Endodermal cell (in vitro differentiated cells): ENCODE results near the gene NCKIPSD. TPM values are rescaled to one million over a fixed set of nuclear protein-coding genes. Genes with fewer than 3 reads are reported as not detected.

Experiments used
- DNase-seq: peaks from one replicate; pipeline ENCODE4 v3.0.0-alpha.2; 2017
- H3K27ac ChIP-seq: 2 replicates; pipeline ENCODE4 v1.5.1; 2013; ENCODE audit warnings: mild to moderate bottlenecking, low read depth, low read length, moderate library complexity
- H3K27me3 ChIP-seq: 2 replicates; pipeline ENCODE4 v1.6.1; 2013; ENCODE audit warnings: mild to moderate bottlenecking, low read length, moderate library complexity; ENCODE audit not compliant: insufficient read depth, control insufficient read depth, poor library complexity, severe bottlenecking
- H3K36me3 ChIP-seq: 2 replicates; pipeline ENCODE4 v1.7.0; 2013; ENCODE audit warnings: mild to moderate bottlenecking, low read length, moderate library complexity; ENCODE audit not compliant: control insufficient read depth, insufficient read depth
- H3K4me1 ChIP-seq: one replicate; pipeline ENCODE4 v1.7.0; 2013; ENCODE audit warnings: low read length; ENCODE audit not compliant: control insufficient read depth, insufficient read depth
- H3K4me3 ChIP-seq: 2 replicates; pipeline ENCODE4 v1.5.1; 2013; ENCODE audit warnings: mild to moderate bottlenecking, low read length, moderate library complexity
- H3K9ac ChIP-seq: 2 replicates; pipeline ENCODE4 v1.6.1; 2013; ENCODE audit warnings: mild to moderate bottlenecking, low read length, moderate library complexity; ENCODE audit not compliant: poor library complexity, severe bottlenecking; ENCODE audit errors: extremely low read depth
- H3K9me3 ChIP-seq: 2 replicates; pipeline ENCODE4 v1.6.1; 2013; ENCODE audit warnings: mild to moderate bottlenecking, low read length, moderate library complexity; ENCODE audit not compliant: control insufficient read depth
- H3K27ac Mint-ChIP-seq: 2 replicates; pipeline ENCODE4 v1.8.0; 2020; ENCODE audit warnings: mixed read lengths
- H3K27me3 Mint-ChIP-seq: 2 replicates; pipeline ENCODE4 v1.8.0; 2021; ENCODE audit warnings: mild to moderate bottlenecking, mixed read lengths; ENCODE audit not compliant: insufficient read depth
- H3K36me3 Mint-ChIP-seq: 2 replicates; pipeline ENCODE4 v1.8.0; 2020; ENCODE audit warnings: low read depth, mixed read lengths
- H3K4me1 Mint-ChIP-seq: 2 replicates; pipeline ENCODE4 v1.8.0; 2020; ENCODE audit warnings: mixed read lengths
- H3K4me3 Mint-ChIP-seq: 2 replicates; pipeline ENCODE4 v1.8.0; 2020; ENCODE audit warnings: mild to moderate bottlenecking, moderate library complexity, mixed read lengths
- H3K9me3 Mint-ChIP-seq: 2 replicates; pipeline ENCODE4 v1.8.0; 2020; ENCODE audit warnings: mild to moderate bottlenecking, mixed read lengths
- CTCF ChIP-seq: fragments of 200-600 bp; sonication (generic); conservative IDR thresholded peaks from 2 replicates; pipeline ENCODE4 v1.5.0; 2021; ENCODE audit warnings: antibody characterized with exemption, mild to moderate bottlenecking
- WGBS, 2 experiments: methylation state at CpG; one replicate each; pipeline versions ENCODE4 v1.1.5 to v1.1.7; 2013; ENCODE audit warnings: missing lambda C conversion rate in 2 of 2, mixed read lengths in 1 of 2; ENCODE audit not compliant: insufficient coverage in 1 of 2, insufficient read length in 1 of 2; 5-methylcytosine and 5-hydroxymethylcytosine counted together
- total RNA-seq, 2 donors: library from RNA; stranded (reverse); fragmentation: NEBNext Ultra II Directional in 1 of 2; extraction: Animal tissue kit (Norgen Biotek cat#: 25700) in 1 of 2; gene quantifications; 2 replicates in 1 of 2; 3 replicates in 1 of 2; pipeline ENCODE4 v1.2.1, GENCODE V29; 2021

Gene NCKIPSD
- total RNA-seq, 2 donors from 2014 or later = 30.9 to 32.5 TPM

GRCh38 chr3:48693826-48694225, 8.1 kb upstream of the NCKIPSD start:
- Mint-ChIP-seq H3K4me1 (peaks cover 7% of the 10 kb centered on the region), H3K4me3 (no peak overlapping the region), H3K27me3 (no peaks in the 10 kb centered on the region), H3K36me3 (peaks cover 70% of the 10 kb centered on the region), H3K9me3 (no peaks in the 10 kb centered on the region), H3K27ac (peak overlapping the region; percentile 42)
- Histone ChIP-seq H3K36me3 (peaks cover 82% of the 10 kb centered on the region), H3K9me3 (no peaks in the 10 kb centered on the region), H3K27ac (no peak overlapping the region), H3K4me3 (no peak overlapping the region), H3K27me3 (no peaks in the 10 kb centered on the region), H3K9ac (no peak overlapping the region), H3K4me1 (no peaks in the 10 kb centered on the region)
- no peak for DNase-seq
- TF ChIP-seq CTCF = no peak
- 96 to 98% methylated on average over 7 to 8 of the region's 8 CpGs for WGBS, 2 experiments

GRCh38 chr3:48692551-48692950, 6.8 kb upstream of the NCKIPSD start:
- H3K27me3 Mint-ChIP-seq = no peaks in the 10 kb centered on the region
- H3K9me3 Mint-ChIP-seq = no peaks in the 10 kb centered on the region
- peaks cover 82% of the 10 kb centered on the region for H3K36me3 ChIP-seq
- H3K36me3 Mint-ChIP-seq = peaks cover 71% of the 10 kb centered on the region
- TF ChIP-seq CTCF = no peak
- no peak overlapping the region for H3K27ac Mint-ChIP-seq
- no peak overlapping the region for H3K9ac ChIP-seq
- no peaks in the 10 kb centered on the region for H3K9me3 ChIP-seq
- H3K4me1 ChIP-seq = no peaks in the 10 kb centered on the region
- peaks cover 7% of the 10 kb centered on the region for H3K4me1 Mint-ChIP-seq
- no peak overlapping the region for H3K4me3 ChIP-seq
- H3K27ac ChIP-seq = no peak overlapping the region
- no peaks in the 10 kb centered on the region for H3K27me3 ChIP-seq
- DNase-seq = no peak
- no peak overlapping the region for H3K4me3 Mint-ChIP-seq

- Mint-ChIP-seq H3K27me3 (no peaks in the 10 kb centered on the region), H3K9me3 (no peaks in the 10 kb centered on the region), H3K4me1 (peaks cover 4% of the 10 kb centered on the region), H3K4me3 (no peak overlapping the region), H3K36me3 (peaks cover 69% of the 10 kb centered on the region), H3K27ac (no peak overlapping the region)
- Histone ChIP-seq H3K36me3 (peaks cover 84% of the 10 kb centered on the region), H3K27me3 (no peaks in the 10 kb centered on the region), H3K9ac (no peak overlapping the region), H3K4me1 (no peaks in the 10 kb centered on the region), H3K4me3 (no peak overlapping the region), H3K9me3 (no peaks in the 10 kb centered on the region), H3K27ac (no peak overlapping the region)
- DNase-seq = no peak
- no peak for TF ChIP-seq CTCF
- 93 to 94% methylated on average over 2 of the region's 2 CpGs for WGBS, 2 experiments
Observed at GRCh38 chr3:48690846-48691458, 5.2 kb upstream of the NCKIPSD start.
